GM23338 (cell line): Measurements from ENCODE around the gene MRRF. TPM values are rescaled to one million over a fixed set of nuclear protein-coding genes. Genes with fewer than 3 reads are reported as not detected.

Source experiments
- ATAC-seq: fragments of 200-7000 bp; cut with Tn5 transposase; 3 replicates; pipeline ENCODE4 v1.9.1; 2020
- DNase-seq: peaks from one replicate; pipeline ENCODE4 v3.0.0-alpha.2; 2015; ENCODE audit warnings: low spot score
- H2AFZ ChIP-seq: fragments of 200-600 bp; sonication (generic); 2 replicates; pipeline ENCODE4 v1.8.0; 2016; ENCODE audit warnings: antibody characterized with exemption, mild to moderate bottlenecking, moderate library complexity
- H3F3A ChIP-seq: fragments of 200-600 bp; sonication (generic); replicated peaks from 2 replicates; pipeline ENCODE4 v1.8.0; 2017; ENCODE audit warnings: antibody characterized with exemption, mixed run types, low read depth
- H3K27ac ChIP-seq: fragments of 200-600 bp; sonication (generic); 2 replicates; pipeline ENCODE4 v1.6.1; 2016; ENCODE audit warnings: low read depth
- H3K27me3 ChIP-seq: fragments of 200-600 bp; sonication (generic); 2 replicates; pipeline ENCODE4 v1.8.0; 2016; ENCODE audit warnings: mild to moderate bottlenecking, mixed run types, moderate library complexity; ENCODE audit not compliant: insufficient read depth
- H3K36me3 ChIP-seq: fragments of 200-600 bp; sonication (generic); 2 replicates; pipeline ENCODE4 v1.8.0; 2016; ENCODE audit warnings: mild to moderate bottlenecking; ENCODE audit not compliant: insufficient read depth
- H3K4me1 ChIP-seq: fragments of 200-600 bp; sonication (generic); 2 replicates; pipeline ENCODE4 v1.8.0; 2016; ENCODE audit warnings: mild to moderate bottlenecking, moderate library complexity; ENCODE audit not compliant: insufficient read depth
- H3K4me2 ChIP-seq: fragments of 200-600 bp; sonication (generic); 2 replicates; pipeline ENCODE4 v1.7.1; 2017; ENCODE audit warnings: mixed run types
- H3K4me3 ChIP-seq: fragments of 200-600 bp; sonication (generic); 2 replicates; pipeline ENCODE4 v1.6.1; 2016; ENCODE audit warnings: mixed run types
- H3K79me2 ChIP-seq: fragments of 200-600 bp; sonication (generic); replicated peaks from 2 replicates; pipeline ENCODE4 v1.8.0; 2017; ENCODE audit warnings: mild to moderate bottlenecking; ENCODE audit not compliant: insufficient read depth
- H3K9me2 ChIP-seq: fragments of 200-600 bp; sonication (generic); 2 replicates; pipeline ENCODE4 v1.8.0; 2017; ENCODE audit not compliant: insufficient read depth
- H4K20me1 ChIP-seq: fragments of 200-600 bp; sonication (generic); replicated peaks from 2 replicates; pipeline ENCODE4 v1.8.0; 2017; ENCODE audit warnings: mild to moderate bottlenecking; ENCODE audit not compliant: insufficient read depth
- H3K27ac Mint-ChIP-seq: 2 replicates; pipeline ENCODE4 v1.8.0; 2020; ENCODE audit warnings: inconsistent platforms, mild to moderate bottlenecking, moderate library complexity, mixed read lengths
- H3K27me3 Mint-ChIP-seq: 3 replicates; pipeline ENCODE4 v1.8.0; 2022; ENCODE audit warnings: low read depth, mild to moderate bottlenecking, moderate library complexity, mixed read lengths, inconsistent platforms; ENCODE audit not compliant: insufficient read depth, poor library complexity
- H3K36me3 Mint-ChIP-seq: 3 replicates; pipeline ENCODE4 v1.8.0; 2021; ENCODE audit warnings: low read depth, mild to moderate bottlenecking, inconsistent platforms, moderate library complexity, mixed read lengths
- H3K4me1 Mint-ChIP-seq: 3 replicates; pipeline ENCODE4 v1.8.0; 2020; ENCODE audit warnings: mild to moderate bottlenecking, inconsistent platforms, mixed read lengths
- H3K4me3 Mint-ChIP-seq: 3 replicates; pipeline ENCODE4 v1.8.0; 2021; ENCODE audit warnings: moderate library complexity, mild to moderate bottlenecking, inconsistent platforms, mixed read lengths
- H3K9me3 Mint-ChIP-seq: 3 replicates; pipeline ENCODE4 v1.8.0; 2020; ENCODE audit warnings: moderate library complexity, mild to moderate bottlenecking, inconsistent platforms, mixed read lengths
- EZH2 ChIP-seq: fragments of 200-600 bp; sonication (generic); IDR thresholded peaks from one replicate; pipeline ENCODE4 v1.8.0; 2017; ENCODE audit warnings: antibody characterized with exemption, mild to moderate bottlenecking, low read depth; ENCODE audit not compliant: unreplicated experiment
- EZH2phosphoT487 ChIP-seq: fragments of 200-600 bp; sonication (generic); IDR thresholded peaks from one replicate; pipeline ENCODE4 v1.8.1; 2018; ENCODE audit warnings: antibody characterized with exemption; ENCODE audit not compliant: unreplicated experiment
- JUNB ChIP-seq: IDR thresholded peaks from one replicate; pipeline ENCODE4 v1.6.1; 2016; ENCODE audit warnings: antibody characterized with exemption; ENCODE audit not compliant: unreplicated experiment
- POLR2AphosphoS5 ChIP-seq: IDR thresholded peaks from 2 replicates; pipeline ENCODE4 v1.6.1; 2016; ENCODE audit warnings: antibody characterized with exemption, low read depth
- STAT1 ChIP-seq: IDR thresholded peaks from one replicate; pipeline ENCODE4 v1.6.1; 2016; ENCODE audit warnings: antibody characterized with exemption; ENCODE audit not compliant: unreplicated experiment
- ZNF114 ChIP-seq: fragments of 250-450 bp; sonication (Bioruptor Pico); IDR thresholded peaks from 2 replicates; pipeline ENCODE4 v1.5.0; 2020; ENCODE audit warnings: mild to moderate bottlenecking, moderate library complexity
- ZNF331 ChIP-seq: fragments of 250-450 bp; sonication (Bioruptor Pico); IDR thresholded peaks from 2 replicates; pipeline ENCODE4 v1.5.0; 2020; ENCODE audit warnings: low read depth, mild to moderate bottlenecking, moderate library complexity
- polyA plus RNA-seq: library from polyadenylated mRNA; unstranded; fragments of >200 nt; fragmentation: Nextera tagmentation; extraction: Ambion mirVana; gene quantifications from 2 replicates; pipeline ENCODE4 v1.2.1, GENCODE V29; 2016
- total RNA-seq: library from RNA; depleted of rRNA; stranded (reverse); fragments of >200 nt; shearing (Covaris generic); gene quantifications from 2 replicates; pipeline ENCODE4 v1.2.3, GENCODE V29; 2014
- TF ChIP-seq, protein P1 (sequence below): fragments of 250-450 bp; sonication (Bioruptor Pico); IDR thresholded peaks from 2 replicates; pipeline ENCODE4 v1.5.0; 2020; ENCODE audit warnings: mild to moderate bottlenecking, moderate library complexity
- TF ChIP-seq, protein P2 (sequence below), 2 experiments: fragments of 200-600 bp in 1 of 2; sonication (generic) in 1 of 2; conservative IDR thresholded peaks; 2 replicates each; pipeline versions ENCODE4 v1.5.1 to v1.6.1; 2016 to 2017; ENCODE audit warnings: antibody characterized with exemption in 2 of 2, low read depth in 2 of 2, mild to moderate bottlenecking in 2 of 2, moderate library complexity in 1 of 2

Gene MRRF
- total and polyA plus RNA-seq, 2 experiments from 2014 or later: 27.8 to 32.7 TPM

DNA sequence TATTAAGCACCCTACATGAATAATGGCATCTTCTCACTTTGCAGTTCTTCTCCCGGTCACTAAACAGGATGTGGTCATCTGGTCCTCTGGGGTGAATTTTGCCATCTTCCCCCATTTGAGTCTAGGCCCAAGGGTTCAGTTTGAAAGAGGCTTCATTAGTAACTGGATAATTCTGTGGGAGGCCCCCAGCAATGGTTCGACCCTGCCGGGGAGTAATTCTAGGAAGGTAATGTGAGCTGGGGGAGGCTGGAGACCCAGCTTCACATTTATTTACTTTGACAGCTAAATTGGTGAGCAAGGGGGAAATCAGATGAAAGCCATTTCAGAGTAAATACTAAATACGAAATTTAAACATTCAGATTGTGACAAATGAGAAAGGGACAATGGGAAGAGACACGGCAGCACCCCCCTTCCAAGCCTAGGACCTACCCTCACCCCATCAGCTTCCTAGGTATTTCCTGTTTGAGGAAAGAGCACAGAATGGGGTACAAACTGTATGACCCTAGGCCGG, 31.8 kb upstream of the MRRF start (continued):
- TF ChIP-seq, protein P1, sequence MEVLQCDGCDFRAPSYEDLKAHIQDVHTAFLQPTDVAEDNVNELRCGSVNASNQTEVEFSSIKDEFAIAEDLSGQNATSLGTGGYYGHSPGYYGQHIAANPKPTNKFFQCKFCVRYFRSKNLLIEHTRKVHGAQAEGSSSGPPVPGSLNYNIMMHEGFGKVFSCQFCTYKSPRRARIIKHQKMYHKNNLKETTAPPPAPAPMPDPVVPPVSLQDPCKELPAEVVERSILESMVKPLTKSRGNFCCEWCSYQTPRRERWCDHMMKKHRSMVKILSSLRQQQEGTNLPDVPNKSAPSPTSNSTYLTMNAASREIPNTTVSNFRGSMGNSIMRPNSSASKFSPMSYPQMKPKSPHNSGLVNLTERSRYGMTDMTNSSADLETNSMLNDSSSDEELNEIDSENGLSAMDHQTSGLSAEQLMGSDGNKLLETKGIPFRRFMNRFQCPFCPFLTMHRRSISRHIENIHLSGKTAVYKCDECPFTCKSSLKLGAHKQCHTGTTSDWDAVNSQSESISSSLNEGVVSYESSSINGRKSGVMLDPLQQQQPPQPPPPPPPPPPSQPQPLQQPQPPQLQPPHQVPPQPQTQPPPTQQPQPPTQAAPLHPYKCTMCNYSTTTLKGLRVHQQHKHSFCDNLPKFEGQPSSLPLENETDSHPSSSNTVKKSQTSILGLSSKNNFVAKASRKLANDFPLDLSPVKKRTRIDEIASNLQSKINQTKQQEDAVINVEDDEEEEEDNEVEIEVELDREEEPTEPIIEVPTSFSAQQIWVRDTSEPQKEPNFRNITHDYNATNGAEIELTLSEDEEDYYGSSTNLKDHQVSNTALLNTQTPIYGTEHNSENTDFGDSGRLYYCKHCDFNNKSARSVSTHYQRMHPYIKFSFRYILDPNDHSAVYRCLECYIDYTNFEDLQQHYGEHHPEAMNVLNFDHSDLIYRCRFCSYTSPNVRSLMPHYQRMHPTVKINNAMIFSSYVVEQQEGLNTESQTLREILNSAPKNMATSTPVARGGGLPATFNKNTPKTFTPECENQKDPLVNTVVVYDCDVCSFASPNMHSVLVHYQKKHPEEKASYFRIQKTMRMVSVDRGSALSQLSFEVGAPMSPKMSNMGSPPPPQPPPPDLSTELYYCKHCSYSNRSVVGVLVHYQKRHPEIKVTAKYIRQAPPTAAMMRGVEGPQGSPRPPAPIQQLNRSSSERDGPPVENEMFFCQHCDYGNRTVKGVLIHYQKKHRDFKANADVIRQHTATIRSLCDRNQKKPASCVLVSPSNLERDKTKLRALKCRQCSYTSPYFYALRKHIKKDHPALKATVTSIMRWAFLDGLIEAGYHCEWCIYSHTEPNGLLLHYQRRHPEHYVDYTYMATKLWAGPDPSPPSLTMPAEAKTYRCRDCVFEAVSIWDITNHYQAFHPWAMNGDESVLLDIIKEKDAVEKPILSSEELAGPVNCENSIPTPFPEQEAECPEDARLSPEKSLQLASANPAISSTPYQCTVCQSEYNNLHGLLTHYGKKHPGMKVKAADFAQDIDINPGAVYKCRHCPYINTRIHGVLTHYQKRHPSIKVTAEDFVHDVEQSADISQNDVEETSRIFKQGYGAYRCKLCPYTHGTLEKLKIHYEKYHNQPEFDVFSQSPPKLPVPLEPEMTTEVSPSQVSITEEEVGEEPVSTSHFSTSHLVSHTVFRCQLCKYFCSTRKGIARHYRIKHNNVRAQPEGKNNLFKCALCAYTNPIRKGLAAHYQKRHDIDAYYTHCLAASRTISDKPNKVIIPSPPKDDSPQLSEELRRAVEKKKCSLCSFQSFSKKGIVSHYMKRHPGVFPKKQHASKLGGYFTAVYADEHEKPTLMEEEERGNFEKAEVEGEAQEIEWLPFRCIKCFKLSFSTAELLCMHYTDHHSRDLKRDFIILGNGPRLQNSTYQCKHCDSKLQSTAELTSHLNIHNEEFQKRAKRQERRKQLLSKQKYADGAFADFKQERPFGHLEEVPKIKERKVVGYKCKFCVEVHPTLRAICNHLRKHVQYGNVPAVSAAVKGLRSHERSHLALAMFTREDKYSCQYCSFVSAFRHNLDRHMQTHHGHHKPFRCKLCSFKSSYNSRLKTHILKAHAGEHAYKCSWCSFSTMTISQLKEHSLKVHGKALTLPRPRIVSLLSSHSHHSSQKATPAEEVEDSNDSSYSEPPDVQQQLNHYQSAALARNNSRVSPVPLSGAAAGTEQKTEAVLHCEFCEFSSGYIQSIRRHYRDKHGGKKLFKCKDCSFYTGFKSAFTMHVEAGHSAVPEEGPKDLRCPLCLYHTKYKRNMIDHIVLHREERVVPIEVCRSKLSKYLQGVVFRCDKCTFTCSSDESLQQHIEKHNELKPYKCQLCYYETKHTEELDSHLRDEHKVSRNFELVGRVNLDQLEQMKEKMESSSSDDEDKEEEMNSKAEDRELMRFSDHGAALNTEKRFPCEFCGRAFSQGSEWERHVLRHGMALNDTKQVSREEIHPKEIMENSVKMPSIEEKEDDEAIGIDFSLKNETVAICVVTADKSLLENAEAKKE (CRISPR knock-in tag): no peak
- no peak for TF ChIP-seq ZNF114 (CRISPR knock-in tag)

DNA sequence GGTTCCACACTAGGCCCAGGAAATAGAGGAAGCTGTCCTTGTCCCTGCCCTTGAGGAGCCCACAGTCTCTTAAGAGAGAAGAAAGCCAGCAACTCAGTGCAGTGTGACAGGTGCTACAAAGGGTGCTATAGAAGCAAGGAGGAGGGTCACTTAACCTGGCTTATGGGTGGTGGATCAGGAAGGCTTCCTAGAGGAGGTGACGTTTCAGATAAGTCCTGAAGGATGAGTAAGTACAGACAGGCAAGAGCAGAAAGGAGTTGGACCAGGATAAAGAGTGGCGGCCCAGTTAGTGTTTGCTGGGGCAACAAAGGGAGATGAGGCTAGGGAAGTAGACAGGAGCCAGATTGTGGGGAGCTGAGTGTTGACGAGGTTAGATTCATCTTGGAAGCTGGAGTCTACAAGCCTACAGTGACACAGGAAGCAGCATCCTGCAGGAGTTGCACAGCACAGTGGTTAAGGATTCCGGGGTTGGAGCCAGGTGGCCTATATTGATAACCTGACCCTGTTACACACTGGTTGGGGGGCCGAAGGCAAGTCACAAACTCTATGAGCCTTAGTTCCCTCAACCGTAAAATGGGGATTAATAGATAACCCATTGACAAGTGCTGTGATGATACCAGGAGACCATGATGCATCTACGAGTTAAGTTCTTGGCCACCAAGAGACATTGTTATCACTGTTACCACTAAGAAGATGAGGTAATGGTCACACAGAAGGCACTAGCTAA, 30.5 kb upstream of the MRRF start:
- no peaks in the 10 kb centered on the region for H3K79me2 ChIP-seq
- H3K27ac ChIP-seq: no peak overlapping the region
- Mint-ChIP-seq H3K9me3 (no peaks in the 10 kb centered on the region), H3K4me1 (peaks cover 10% of the 10 kb centered on the region), H3K27ac (no peak overlapping the region), H3K27me3 (peaks cover 6% of the 10 kb centered on the region), H3K4me3 (no peak overlapping the region), H3K36me3 (no peaks in the 10 kb centered on the region)
- H2AFZ ChIP-seq: no peak overlapping the region
- H3K4me3 ChIP-seq: no peak overlapping the region
- DNase-seq (no peak), ATAC-seq (no peak)
- no peaks in the 10 kb centered on the region for H3K36me3 ChIP-seq
- no peaks in the 10 kb centered on the region for H3K9me2 ChIP-seq
- no peaks in the 10 kb centered on the region; the same call in 1 of the 2 replicates for H4K20me1 ChIP-seq
- peaks cover 3% of the 10 kb centered on the region; the same call in 1 of the 2 replicates for H3F3A ChIP-seq
- peaks cover 8% of the 10 kb centered on the region for H3K4me1 ChIP-seq
- H3K27me3 ChIP-seq: peaks cover 53% of the 10 kb centered on the region
- no peak overlapping the region for H3K4me2 ChIP-seq
- TF ChIP-seq ZNF331 (no peak), EZH2 (no peak), POLR2AphosphoS5 (no peak), EZH2phosphoT487 (no peak), STAT1 (no peak), JUNB (no peak)
- TF ChIP-seq, protein P2, sequence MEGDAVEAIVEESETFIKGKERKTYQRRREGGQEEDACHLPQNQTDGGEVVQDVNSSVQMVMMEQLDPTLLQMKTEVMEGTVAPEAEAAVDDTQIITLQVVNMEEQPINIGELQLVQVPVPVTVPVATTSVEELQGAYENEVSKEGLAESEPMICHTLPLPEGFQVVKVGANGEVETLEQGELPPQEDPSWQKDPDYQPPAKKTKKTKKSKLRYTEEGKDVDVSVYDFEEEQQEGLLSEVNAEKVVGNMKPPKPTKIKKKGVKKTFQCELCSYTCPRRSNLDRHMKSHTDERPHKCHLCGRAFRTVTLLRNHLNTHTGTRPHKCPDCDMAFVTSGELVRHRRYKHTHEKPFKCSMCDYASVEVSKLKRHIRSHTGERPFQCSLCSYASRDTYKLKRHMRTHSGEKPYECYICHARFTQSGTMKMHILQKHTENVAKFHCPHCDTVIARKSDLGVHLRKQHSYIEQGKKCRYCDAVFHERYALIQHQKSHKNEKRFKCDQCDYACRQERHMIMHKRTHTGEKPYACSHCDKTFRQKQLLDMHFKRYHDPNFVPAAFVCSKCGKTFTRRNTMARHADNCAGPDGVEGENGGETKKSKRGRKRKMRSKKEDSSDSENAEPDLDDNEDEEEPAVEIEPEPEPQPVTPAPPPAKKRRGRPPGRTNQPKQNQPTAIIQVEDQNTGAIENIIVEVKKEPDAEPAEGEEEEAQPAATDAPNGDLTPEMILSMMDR (conservative IDR thresholded peaks at IDR 0.05; ENCODE audit: low read depth in 2 of 2): no peak
